ENCODE data around the gene LRP5. TPM values are rescaled to one million over a fixed set of nuclear protein-coding genes. Genes with fewer than 3 reads are reported as not detected.
A peak's percentile ranks its signal among the peaks of the same experiment; 100 is the strongest.

LRP5 gene
- total and polyA plus RNA-seq, 9 of the 15 experiments (the other 6 are each of a cell fraction or from before 2014, with no cell fraction given): 0.48 to 44.2 (median 13.5) TPM

DNA sequence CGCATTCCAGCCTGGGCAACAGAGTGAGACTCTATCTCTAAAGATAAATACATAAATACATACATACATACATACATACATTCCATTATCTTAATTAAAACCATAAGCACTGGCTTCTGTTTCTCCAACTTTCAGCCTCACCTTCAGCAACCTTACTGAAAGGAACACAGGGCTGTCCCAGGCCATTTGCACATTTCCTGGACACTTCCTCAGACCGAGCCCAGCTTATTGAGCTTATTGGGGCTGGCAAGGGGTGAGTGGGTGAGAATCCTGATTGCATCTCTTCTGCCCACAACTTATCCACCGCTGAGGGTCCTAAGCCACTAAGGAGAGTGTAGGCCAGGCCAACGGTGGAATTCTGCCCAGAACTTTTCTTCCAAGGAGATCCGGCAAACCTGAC lies 16.5 kb upstream of the LRP5 start:
- in situ Hi-C loops (cut with MboI): loop anchor here (5.0 kb wide), 1 partner anchor 39 kb away; no protein-coding TSS in a partner anchor
- ChIA-PET POLR2A (interaction anchor here (0.6 to 3.3 kb wide), 6 partner anchors 12 to 339 kb away, joined by 3 to 25 read pairs (median 7); partner anchors contain the start of gene C11orf24), CTCF (ENCODE audit: low intra/inter-chr PET ratio) (no interaction called here)
- no peaks in the 10 kb centered on the region for H4K20me1 ChIP-seq (replicated peaks; ENCODE audit: control insufficient read depth, insufficient read depth, low read length)
- H3K36me3 ChIP-seq (ENCODE audit: control insufficient read depth, insufficient read depth, low read length): no peaks in the 10 kb centered on the region
- intact Hi-C loops (cut with micrococcal nuclease): loop anchor here (5.0 kb wide), 2 partner anchors 151 to 289 kb away; no protein-coding TSS in a partner anchor
- H3K9ac ChIP-seq (ENCODE audit: insufficient read depth in 1 of 2, low read depth in 2 of 2, low read length in 2 of 2): peak overlapping the region in 1 of 2 experiments; percentile 78; a peak in 2 of 4 replicates
- H3K4me2 ChIP-seq (ENCODE audit: insufficient read depth, low read length): no peak overlapping the region
- no peaks in the 10 kb centered on the region for H3K79me2 ChIP-seq (ENCODE audit: control insufficient read depth, insufficient read depth, low read length)
- no peak overlapping the region for H2AFZ ChIP-seq (ENCODE audit: low read depth, low read length)
- no peaks in the 10 kb centered on the region for H3K9me1 ChIP-seq (ENCODE audit: control insufficient read depth, insufficient read depth, low read length)
- no peaks in the 10 kb centered on the region for H3K27me3 ChIP-seq (ENCODE audit: control insufficient read depth in 2 of 2, insufficient read depth in 2 of 2, low read length in 2 of 2)
- BruUV-seq (replicated peaks): no TSS peak
- H3K4me1 ChIP-seq (replicated peaks in 1 of 2; ENCODE audit: control insufficient read depth in 2 of 2, insufficient read depth in 2 of 2, low read length in 2 of 2): peaks cover 0 to 27% of the 10 kb centered on the region in 2 experiments; a peak in 3 of 5 replicates
- 52% methylated on average over 5 of the region's 5 CpGs for WGBS (ENCODE audit: insufficient coverage, low coverage, missing lambda C conversion rate)
- no peak for DNase-seq (ENCODE audit: extremely low read depth in 1 of 4, low spot score in 3 of 4)
- ATAC-seq: no peak
- no peak for FAIRE-seq
- H3K4me3 ChIP-seq: no peak overlapping the region
- TF ChIP-seq, protein P1, sequence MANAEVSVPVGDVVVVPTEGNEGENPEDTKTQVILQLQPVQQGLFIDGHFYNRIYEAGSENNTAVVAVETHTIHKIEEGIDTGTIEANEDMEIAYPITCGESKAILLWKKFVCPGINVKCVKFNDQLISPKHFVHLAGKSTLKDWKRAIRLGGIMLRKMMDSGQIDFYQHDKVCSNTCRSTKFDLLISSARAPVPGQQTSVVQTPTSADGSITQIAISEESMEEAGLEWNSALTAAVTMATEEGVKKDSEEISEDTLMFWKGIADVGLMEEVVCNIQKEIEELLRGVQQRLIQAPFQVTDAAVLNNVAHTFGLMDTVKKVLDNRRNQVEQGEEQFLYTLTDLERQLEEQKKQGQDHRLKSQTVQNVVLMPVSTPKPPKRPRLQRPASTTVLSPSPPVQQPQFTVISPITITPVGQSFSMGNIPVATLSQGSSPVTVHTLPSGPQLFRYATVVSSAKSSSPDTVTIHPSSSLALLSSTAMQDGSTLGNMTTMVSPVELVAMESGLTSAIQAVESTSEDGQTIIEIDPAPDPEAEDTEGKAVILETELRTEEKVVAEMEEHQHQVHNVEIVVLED (CRISPR knock-in tag; IDR thresholded peaks at IDR 0.05): no peak
- 0 out of 2 replicates have a peak, but pooled peaks have one; percentile 1 for TF ChIP-seq SPI1 (IDR thresholded peaks at IDR 0.05; ENCODE audit: borderline replicate concordance, low read depth, low read length)
- no peaks in the 10 kb centered on the region for H3K9me3 ChIP-seq (replicated peaks; ENCODE audit: control insufficient read depth, insufficient read depth, low read depth, low read length)
- no peak overlapping the region for H3K27ac ChIP-seq (ENCODE audit: extremely low read depth, low read depth, low read length)

All from K562 (cell line).